ENCODE measurements around the gene DUOXA2.

The DUOXA2 gene

GRCh38 chr15:45110256-45110820 lies 3.8 kb upstream of the DUOXA2 start:
- no peak overlapping the region for H3K4me3 ChIP-seq (ENCODE audit: low read length)
- no peak for DNase-seq (ENCODE audit: low read depth)
- peak; percentile 35 for TF ChIP-seq CTCF (conservative IDR thresholded peaks at IDR 0.05; ENCODE audit: low read depth, low read length)

GRCh38 chr15:45111390-45112142 lies 2.6 kb upstream of the DUOXA2 start:
- DNase-seq (ENCODE audit: low read depth), result no peak
- no peak overlapping the region for H3K4me3 ChIP-seq (ENCODE audit: low read length)
- no peak for TF ChIP-seq CTCF (conservative IDR thresholded peaks at IDR 0.05; ENCODE audit: low read depth, low read length)

- no peak for TF ChIP-seq CTCF (conservative IDR thresholded peaks at IDR 0.05; ENCODE audit: low read depth, low read length)
- no peak for DNase-seq (ENCODE audit: low read depth)
- H3K4me3 ChIP-seq (ENCODE audit: low read length), result no peak overlapping the region
Measured at GRCh38 chr15:45112143-45112590, 2.0 kb upstream of the DUOXA2 start.

- no peak for DNase-seq (ENCODE audit: low read depth)
- TF ChIP-seq CTCF (conservative IDR thresholded peaks at IDR 0.05; ENCODE audit: low read depth, low read length), result no peak
- no peak overlapping the region for H3K4me3 ChIP-seq (ENCODE audit: low read length)
Measured at GRCh38 chr15:45112591-45113379, 1.3 kb upstream of the DUOXA2 start.

GRCh38 chr15:45113380-45113990 lies 641 bp upstream of the DUOXA2 start:
- DNase-seq (ENCODE audit: low read depth), result no peak
- TF ChIP-seq CTCF (conservative IDR thresholded peaks at IDR 0.05; ENCODE audit: low read depth, low read length), result no peak
- no peak overlapping the region for H3K4me3 ChIP-seq (ENCODE audit: low read length)

GRCh38 chr15:45114751-45115085 lies 592 bp downstream of the DUOXA2 start:
- no peak for TF ChIP-seq CTCF (conservative IDR thresholded peaks at IDR 0.05; ENCODE audit: low read depth, low read length)
- no peak overlapping the region for H3K4me3 ChIP-seq (ENCODE audit: low read length)
- DNase-seq (ENCODE audit: low read depth), result no peak
